Measurements from ENCODE around the gene ACVR2B.

Gene ACVR2B

GRCh38 chr3:38488949-38489348 is 35.3 kb downstream of the ACVR2B start:
- no peak for DNase-seq

- DNase-seq: no peak
Observed at GRCh38 chr3:38489766-38490165, 36.1 kb downstream of the ACVR2B start.

- DNase-seq: no peak
Observed at GRCh38 chr3:38490281-38491030, 36.8 kb downstream of the ACVR2B start.

GRCh38 chr3:38491215-38491614 is 37.5 kb downstream of the ACVR2B start:
- no peak for DNase-seq

GRCh38 chr3:38493031-38493430 is 39.3 kb downstream of the ACVR2B start:
- no peak for DNase-seq

GRCh38 chr3:38496131-38496910 is 42.6 kb downstream of the ACVR2B start, which contains the start of gene EXOG:
TSS of gene EXOG (plus strand) at chr3:38496340. CDS start at chr3:38496368, 28 bp downstream.
- peak; percentile 96 for DNase-seq

GRCh38 chr3:38497031-38497430 is 43.3 kb downstream of the ACVR2B start:
- DNase-seq: no peak

- no peak for DNase-seq
Observed at GRCh38 chr3:38500688-38501417, 47.2 kb downstream of the ACVR2B start.

- DNase-seq: no peak
Observed at GRCh38 chr3:38507120-38507519, 53.4 kb downstream of the ACVR2B start.

GRCh38 chr3:38509732-38510131 is 56.0 kb downstream of the ACVR2B start:
- DNase-seq: no peak

- DNase-seq: no peak
Observed at GRCh38 chr3:38510631-38511030, 56.9 kb downstream of the ACVR2B start.

GRCh38 chr3:38511546-38511945 is 57.9 kb downstream of the ACVR2B start:
- DNase-seq: no peak

- DNase-seq: no peak
Observed at GRCh38 chr3:38515367-38515766, 61.7 kb downstream of the ACVR2B start.

GRCh38 chr3:38516669-38517068 is 63.0 kb downstream of the ACVR2B start:
- no peak for DNase-seq

- no peak for DNase-seq
Observed at GRCh38 chr3:38519000-38519399, 65.3 kb downstream of the ACVR2B start.

GRCh38 chr3:38519651-38520050 is 66.0 kb downstream of the ACVR2B start:
- DNase-seq: no peak

- DNase-seq: peak; percentile 56
Observed at GRCh38 chr3:38521391-38521987, 67.8 kb downstream of the ACVR2B start.

- no peak for DNase-seq
Observed at GRCh38 chr3:38522002-38522401, 68.3 kb downstream of the ACVR2B start.

GRCh38 chr3:38524141-38524739 is 70.5 kb downstream of the ACVR2B start:
- DNase-seq: no peak

GRCh38 chr3:38526792-38527191 is 73.1 kb downstream of the ACVR2B start:
- DNase-seq: no peak

- DNase-seq: no peak
Observed at GRCh38 chr3:38528457-38528856, 74.8 kb downstream of the ACVR2B start.

GRCh38 chr3:38532529-38532928 is 78.8 kb downstream of the ACVR2B start:
- no peak for DNase-seq
